GM19240 (cell line): Measurements from ENCODE around the gene STRN3.
"Not testable (repeated sequence)": the region's sequence is repeated elsewhere in the genome, so short reads cannot be mapped to it uniquely, and the experiment has no call there.

Experiments used
- DNase-seq: peaks from one replicate; pipeline ENCODE4 v3.0.0; 2011; ENCODE audit warnings: low spot score; ENCODE audit not compliant: insufficient read length

STRN3 gene, protein sequence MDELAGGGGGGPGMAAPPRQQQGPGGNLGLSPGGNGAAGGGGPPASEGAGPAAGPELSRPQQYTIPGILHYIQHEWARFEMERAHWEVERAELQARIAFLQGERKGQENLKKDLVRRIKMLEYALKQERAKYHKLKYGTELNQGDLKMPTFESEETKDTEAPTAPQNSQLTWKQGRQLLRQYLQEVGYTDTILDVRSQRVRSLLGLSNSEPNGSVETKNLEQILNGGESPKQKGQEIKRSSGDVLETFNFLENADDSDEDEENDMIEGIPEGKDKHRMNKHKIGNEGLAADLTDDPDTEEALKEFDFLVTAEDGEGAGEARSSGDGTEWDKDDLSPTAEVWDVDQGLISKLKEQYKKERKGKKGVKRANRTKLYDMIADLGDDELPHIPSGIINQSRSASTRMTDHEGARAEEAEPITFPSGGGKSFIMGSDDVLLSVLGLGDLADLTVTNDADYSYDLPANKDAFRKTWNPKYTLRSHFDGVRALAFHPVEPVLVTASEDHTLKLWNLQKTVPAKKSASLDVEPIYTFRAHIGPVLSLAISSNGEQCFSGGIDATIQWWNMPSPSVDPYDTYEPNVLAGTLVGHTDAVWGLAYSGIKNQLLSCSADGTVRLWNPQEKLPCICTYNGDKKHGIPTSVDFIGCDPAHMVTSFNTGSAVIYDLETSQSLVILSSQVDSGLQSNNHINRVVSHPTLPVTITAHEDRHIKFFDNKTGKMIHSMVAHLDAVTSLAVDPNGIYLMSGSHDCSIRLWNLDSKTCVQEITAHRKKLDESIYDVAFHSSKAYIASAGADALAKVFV

DNA sequence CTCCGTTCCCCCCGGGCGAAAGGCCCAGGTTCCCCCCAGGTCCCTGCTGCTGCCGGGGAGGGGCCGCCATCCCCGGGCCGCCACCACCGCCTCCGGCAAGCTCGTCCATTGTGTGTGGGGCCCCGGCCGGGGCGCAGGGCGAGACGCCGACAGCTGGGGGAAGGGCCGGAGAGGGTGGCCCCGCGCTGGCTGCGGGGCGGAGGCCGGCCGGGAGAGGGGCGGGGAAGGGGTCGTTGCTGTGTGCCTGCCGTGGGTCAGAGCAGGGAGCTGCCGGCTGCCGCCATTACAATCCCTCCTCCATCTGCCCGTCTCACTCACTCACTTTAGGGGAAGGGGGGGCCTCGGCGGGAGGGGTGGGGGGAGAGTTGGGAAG is at the start of gene STRN3:
TSS of gene STRN3 (minus strand) at position 303 of the 373 bp plus-strand sequence. CDS start at position 109, 194 bp downstream.
- no peak for DNase-seq

DNA sequence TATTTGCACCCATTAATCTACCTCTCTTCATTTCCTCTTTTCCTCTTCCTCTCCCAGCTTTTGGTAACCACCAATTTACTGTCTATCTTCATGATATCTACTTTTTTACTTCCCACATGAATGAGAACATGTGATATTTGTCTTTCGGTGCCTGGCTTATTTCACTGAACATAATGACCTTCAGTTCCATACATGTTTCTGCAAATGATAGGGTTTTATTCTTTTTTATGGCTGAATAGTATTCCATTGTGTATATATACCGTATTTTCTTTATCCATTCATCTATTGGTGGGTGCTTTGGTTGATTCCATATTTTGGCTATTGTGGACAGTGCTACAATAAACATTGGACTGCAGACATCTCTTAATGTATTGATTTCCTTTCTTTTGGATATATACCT is 49.0 kb upstream of the STRN3 start:
- DNase-seq = no peak

DNA sequence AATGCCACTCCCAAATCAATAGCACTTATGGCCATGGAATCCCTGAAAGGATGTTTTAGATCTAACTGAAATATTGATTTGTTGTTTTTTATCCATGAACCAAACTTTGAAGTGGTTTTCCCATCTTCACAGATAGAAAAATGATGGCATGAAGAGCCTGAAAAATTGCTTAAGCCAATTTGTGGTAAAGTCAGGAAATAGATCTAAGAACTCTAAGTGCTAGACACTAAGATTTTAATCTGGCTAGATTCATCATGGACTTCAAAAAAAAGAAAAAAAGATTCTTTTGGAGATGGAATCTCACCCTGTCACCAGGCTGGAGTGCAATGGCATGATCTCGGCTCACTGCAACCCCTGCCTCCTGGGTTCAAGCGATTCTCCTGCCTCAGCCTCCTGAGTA is 45.0 kb upstream of the STRN3 start:
- no peak for DNase-seq

DNA sequence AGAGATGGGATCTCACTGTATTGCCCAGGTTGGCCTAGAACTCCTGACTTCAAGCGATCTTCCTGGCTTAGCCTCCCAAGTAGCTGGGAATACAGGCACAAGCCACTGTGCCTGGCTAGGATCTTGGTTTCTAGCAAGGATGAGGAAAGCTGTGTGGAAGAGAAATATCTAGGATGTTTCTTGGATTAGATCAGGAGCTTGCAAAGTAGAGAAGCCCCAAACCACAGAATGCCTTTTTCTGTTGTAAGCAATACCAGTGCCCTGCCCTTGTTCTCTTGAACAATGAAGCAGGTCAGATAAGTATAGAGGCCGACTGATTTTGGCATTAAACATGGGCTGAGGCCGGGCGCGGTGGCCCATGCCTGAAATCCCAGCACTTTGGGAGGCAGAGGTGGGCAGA is 44.3 kb upstream of the STRN3 start:
- no peak for DNase-seq

DNA sequence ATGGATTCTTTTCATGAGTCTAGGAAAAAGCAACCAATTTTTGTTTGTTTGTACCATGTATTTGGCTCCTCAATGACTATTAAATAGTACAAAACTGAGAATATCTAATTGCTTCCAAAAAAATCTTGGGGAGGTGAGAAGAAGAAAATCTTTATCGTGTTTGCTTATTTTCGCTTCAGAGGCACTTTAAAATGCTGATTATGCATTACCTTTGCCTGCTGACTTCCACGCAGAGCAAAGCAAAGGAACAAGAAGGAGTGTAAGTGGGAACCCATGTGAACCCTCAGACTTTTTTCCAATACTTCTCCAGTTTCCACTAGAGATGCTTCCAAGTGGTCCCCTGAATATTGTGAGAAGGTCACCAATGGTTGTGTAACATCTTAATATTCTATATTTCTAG is 43.2 kb upstream of the STRN3 start:
- DNase-seq = no peak

DNA sequence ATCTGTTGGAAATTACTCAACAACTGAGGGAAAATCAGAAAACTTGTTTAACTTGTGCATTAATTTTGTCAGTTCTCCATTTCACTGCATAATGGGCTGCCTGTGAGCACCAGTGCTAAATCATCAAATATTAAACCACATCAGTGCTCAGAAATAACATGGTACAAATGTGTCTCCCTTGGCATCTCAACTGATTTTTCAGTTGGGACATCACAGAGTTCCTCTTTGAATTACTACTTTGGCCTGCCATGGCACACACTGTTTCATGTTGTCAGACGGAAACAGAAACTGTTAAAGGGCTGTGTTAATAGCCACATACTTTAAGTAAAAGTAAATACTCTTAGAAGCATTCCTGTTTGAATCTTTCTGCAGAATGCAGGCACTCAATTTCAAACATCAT is 42.1 kb upstream of the STRN3 start:
- no peak for DNase-seq

DNA sequence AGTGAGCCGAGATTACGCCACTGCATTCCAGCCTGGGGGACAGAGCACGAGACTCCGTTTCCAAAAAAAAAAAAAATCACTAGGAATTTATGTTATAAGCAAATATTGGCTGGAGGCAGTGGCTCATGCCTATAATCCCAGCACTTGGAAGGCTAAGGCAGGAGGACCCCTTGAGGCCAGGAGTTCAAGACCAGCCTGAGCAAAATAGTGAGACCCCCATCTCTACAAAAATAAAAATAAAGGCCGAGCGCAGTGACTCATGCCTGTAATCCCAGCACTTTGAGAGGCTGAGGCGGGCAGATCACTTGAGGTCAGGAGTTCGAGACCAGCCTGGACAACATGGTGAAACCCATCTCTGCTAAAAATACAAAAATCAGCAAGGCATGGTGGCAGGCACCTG is 36.7 kb upstream of the STRN3 start:
- DNase-seq = not testable (repeated sequence)

DNA sequence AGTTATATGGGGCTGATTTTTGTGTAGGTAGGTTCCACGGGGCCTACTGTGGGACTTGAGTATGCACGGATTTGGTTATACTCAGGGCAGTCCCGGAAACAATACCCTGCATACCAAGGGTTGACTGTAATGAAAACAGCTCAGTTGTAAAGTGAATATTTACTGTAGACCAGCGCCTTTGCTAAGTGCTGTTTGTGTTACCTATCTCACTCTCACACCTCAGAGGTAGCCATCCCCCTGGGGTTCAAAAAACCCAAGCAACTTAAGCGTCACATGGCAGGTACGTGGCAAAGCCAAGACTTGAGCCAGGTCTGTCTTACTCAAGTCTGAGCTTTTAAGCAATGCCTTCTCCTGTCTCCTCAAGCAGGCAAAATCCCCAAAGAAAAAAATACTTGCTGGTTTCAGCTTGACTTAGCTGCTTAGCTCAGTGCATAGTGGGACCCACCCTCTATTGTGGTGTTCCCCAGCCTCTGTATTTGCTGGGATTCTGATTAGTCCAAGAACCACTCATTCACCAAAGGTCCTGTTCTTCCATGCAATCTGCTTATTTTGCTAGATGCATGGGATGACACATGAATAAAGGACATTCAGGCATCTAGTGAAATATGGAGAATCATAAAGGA is 34.2 kb upstream of the STRN3 start:
- no peak for DNase-seq

DNA sequence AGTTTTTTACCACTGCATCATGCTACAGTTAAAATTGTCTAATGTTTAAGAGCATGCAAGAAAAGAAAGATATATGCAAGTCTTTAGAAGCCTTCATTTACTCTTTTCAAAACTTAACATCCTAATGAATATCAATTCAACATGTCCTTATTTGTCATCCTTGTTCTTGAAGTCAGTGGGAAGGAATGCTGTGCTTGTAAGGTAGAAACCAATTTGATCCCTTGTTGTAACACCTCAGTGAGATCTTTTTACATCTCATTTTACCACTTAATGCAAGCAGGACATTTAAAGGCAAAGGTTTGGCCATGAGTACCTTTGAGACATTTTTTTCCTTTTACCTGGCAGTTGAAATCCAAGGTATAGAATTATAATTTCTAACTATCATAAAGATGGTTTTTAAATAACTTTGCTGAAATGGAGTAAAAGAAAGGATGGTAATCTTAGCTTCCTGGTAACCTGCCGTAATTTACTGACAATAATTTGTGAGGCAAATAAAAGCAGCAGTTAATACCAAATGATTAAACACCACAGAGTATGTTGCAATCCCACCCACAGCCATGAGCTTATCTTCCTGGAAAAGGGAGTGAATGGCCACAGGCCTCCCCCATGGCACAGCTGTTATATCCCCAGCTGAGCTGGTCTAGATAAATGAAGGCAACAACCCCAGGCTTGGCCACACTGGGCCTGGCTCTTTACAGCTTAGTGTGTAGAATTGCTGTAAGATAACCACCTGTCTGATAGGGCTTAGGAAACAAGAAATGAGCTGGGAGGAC is 33.2 kb upstream of the STRN3 start:
- DNase-seq = no peak

DNA sequence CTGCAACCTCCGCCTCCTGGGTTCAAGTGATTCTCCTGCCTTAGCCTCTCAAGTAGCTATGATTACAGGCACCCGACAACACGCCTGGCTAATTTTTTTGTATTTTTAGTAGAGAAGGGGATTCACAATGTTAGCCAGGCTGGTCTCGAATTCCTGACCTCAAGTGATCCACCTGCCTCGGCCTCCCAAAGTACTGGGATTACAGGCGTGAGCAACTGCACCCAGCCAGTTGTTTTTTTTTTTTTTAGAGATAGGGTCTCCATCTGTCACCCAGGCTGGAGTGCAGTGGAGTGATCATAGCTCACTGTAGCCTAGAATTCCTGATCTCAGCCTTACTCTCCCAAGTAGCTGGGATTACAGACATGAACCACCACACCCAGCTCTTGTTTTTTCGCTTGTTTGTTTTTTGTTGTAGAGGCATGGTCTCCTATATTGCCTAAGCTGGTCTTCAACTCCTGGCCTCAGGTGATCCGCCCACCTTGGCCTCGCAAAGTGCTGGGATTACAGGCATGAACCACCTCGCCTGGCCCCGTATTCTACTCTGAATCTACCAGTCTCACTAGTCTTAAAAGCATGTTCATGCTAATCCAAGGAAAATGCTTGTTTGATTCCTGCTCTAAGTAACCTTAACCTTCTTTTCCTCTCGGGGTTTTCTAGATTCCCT is 31.7 kb upstream of the STRN3 start:
- DNase-seq = no peak

DNA sequence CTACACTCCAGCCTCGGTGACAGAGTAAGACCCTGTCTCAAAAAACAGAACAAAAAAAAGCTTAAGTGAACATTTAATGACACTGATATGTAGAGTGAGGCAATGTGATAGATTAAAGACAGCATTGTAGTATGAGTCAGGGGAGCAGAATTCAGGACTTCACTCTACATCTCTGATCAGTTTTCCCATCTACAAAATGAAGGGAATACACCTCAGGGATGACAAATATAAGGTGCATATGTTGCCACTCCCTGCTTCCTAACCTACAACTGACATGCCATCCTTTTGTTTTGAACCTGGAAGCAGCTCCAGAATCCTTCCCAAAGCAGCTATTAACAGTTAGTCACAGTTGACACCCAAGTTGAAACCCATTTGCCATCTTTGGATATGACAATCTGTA is 30.9 kb upstream of the STRN3 start:
- no peak for DNase-seq

DNA sequence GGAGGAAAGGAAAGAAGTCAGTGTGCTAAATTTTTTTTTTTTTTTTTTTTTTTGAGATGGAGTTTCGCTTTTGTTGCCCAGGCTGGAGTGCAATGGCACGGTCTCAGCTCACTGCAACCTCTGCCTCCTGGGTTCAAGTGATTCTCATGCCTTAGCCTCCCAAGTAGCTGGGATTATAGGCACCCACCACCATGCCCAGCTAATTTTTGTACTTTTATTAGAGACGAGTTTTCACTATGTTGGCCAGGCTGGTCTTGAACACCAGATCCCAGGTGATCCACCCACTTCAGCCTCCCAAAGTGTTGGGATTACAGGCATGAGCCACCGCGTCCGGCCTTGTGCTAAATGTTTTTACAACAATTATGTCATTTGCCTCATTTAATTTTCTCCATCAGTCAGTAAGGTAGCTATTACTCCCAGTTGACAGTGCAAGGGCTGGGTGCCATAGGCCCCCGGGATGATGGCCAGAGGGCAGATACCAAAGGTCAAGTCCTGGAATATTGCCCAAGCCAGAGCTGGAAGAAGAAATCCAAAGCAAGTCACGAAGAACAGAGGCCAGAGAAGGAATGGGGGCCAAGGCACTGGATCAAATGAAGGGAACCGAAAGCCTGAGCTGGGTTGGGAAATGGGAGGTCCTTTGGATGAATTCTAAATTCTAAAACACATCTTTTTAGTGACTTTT is 26.9 kb upstream of the STRN3 start:
- not testable (repeated sequence) for DNase-seq

DNA sequence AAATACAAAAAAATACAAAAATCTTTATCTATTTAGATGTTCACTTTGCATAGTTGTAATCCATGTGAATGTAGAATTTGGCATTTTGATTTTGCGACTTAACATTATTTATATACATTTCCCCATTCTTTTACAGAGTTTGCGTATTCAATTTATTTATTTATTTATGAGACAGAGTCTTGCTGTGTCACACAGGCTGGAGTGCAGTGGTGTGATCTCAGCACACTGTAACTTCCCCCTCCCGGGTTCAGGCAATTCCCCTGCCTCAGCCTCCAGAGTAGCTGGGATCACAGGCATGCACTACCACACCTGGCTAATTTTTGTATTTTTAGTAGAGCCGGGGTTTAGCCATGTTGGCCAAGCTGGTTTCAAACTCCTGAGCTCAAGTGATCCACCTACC is 25.3 kb upstream of the STRN3 start:
- DNase-seq = no peak

DNA sequence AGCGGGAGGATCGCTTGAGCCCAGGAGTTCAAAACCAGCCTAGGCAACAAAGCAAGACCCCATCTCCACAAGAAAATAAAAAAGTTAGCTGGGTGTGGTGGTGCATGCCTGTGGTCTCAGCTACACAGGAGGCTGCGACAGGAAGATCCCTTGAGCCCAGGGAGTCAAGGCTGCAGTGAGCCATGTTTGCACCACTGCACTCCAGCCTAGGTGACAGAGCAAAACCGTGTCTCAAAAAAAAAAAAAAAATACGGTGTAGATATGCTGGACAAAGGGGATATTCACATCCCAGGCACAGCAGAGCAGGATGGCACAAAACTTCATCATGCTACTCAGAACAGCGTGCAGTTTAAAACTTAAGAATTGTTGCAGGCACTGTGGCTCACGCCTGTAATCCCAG is 24.8 kb upstream of the STRN3 start:
- no peak for DNase-seq

DNA sequence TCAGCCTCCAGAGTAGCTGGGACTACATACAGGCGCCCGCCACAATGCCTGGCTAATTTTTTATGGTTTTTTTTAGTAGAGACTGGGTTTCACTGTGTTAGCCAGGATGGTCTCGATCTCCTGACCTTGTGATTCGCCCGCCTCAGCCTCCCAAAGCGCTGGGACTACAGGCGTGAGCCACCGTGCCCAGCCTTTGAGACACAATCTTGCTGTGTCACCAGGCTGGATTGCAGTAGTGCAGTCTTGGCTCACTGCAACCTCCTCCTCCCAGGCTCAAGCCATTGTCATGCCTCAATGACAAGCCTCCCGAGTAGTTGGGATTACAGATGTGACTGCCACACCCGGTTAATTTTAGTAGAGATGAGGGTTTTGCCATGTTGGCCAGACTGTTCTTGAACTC is 21.3 kb upstream of the STRN3 start:
- DNase-seq = no peak

DNA sequence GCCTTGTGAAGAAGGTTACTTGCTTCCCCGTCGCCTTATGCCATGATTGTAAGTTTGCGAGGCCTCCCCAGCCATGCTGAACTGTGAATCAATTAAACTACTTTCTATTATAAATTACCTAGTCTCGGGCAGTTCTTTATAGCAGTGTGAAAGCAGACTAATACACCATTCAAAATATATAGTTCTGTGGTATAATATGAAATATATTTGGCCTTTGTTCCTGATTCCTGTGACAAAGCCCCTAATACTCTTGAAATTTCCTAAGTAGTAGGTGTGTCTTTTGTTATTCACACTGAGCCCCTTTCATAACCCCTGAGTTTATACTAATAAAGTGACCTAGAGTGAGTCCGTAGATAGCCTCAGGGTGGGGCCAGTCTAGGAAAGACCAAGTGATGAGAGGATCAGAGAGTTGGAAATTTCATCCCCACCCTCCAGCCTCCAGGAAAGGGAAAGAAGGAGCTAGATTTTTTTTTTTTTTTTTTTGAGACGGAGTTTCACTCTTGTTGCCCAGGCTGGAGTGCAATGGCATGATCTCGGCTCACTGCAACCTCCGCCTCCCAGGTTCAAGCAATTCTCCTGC is 19.4 kb upstream of the STRN3 start:
- no peak for DNase-seq

DNA sequence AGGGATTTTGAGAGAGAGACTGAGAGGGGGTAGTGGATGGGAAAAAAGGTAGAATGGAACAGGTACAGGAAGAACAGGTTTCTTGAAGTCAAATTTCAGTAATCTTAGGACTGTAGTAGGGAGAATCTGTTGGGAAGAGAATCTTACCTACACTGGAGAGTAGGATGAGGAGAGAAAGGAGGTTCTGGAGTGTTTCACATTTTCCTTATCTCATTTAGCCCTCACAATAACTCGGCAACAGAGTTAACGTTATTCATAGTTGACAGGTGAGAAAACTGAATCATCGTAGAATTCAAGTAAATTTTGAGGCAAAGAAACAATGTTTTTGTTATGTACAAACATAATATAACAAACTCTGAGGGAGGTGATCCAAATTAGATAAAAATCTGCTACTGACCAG is 17.2 kb upstream of the STRN3 start:
- no peak for DNase-seq

DNA sequence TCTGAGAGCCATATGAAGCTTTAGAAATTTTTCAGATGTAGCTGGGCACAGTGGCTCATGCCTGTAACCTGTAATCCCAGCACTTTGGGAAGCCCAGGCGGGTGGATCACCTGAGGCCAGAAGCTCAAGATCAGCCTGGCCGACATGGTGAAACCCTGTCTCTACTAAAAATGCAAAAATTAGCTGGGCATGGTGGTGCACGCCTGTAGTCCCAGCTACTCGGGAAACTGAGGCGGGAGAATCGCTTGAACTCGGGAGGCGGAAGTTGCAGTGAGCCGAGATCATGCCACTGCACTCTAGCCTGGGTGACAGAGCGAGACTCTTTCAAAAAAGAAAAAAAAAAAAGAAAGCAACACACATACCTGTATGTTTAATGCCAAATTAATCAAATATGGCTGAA is 16.7 kb upstream of the STRN3 start:
- DNase-seq = not testable (repeated sequence)

DNA sequence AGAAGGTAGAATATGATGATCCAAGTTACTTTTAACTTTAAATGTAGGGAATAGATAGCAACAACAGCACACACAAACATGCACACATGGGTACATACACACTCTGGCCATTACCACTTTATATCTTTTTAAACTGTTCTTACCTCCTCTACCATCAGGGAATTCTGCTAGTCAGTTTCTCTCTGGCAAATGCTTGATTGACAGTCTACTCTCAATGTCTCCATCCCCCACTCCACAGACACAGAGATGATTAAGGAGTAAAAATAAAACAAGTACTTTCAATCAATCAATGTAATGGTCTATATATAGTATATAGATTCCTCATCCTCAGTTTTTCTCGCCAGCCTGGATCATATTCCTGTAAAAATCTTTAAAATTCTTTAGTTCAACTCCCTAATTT is 16.1 kb upstream of the STRN3 start:
- DNase-seq = no peak

DNA sequence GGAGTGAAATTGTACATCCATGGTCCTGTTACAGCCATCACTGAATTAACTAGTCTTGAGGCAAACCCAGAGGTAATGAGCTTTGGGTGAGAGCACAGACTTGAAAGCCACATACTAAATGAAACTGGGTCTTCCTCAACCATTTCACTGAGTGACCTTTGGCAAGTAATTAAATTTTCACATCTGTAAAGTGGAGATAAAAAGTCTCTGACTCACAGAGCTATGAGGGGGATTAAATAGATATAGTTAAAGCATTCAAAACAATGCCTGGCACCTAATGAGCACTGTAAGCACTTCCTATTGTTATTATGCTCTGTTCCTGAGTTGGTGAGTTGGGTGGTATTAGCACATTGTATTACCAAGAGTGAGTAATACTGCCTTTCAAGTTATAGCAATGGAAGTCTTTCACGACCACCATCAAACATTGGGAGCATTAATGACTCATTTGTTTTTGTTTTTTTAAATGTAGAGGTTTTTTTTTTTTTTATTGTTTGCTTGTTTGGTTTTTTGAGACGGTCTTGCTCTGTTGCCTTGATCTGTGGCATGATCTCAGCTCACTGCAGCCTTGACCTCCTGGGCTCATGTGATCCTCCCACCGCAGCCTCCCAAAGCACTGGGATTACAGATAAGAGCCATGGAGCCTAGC is 12.5 kb upstream of the STRN3 start:
- no peak for DNase-seq
